ENCODE results near the gene POLA1.

Gene POLA1

GRCh38 chrX:25007059-25008053 lies 313.6 kb downstream of the POLA1 start:
- no peak for DNase-seq (ENCODE audit: low read depth in 3 of 3)

GRCh38 chrX:25009407-25009806 lies 315.7 kb downstream of the POLA1 start:
- DNase-seq (ENCODE audit: low read depth in 3 of 3) = no peak

GRCh38 chrX:25010784-25011588 lies 317.3 kb downstream of the POLA1 start:
- DNase-seq (ENCODE audit: low read depth in 3 of 3) = no peak

GRCh38 chrX:25011589-25012432 lies 318.1 kb downstream of the POLA1 start:
- DNase-seq (ENCODE audit: low read depth in 3 of 3) = no peak

- DNase-seq (ENCODE audit: low read depth in 3 of 3) = no peak
Observed at GRCh38 chrX:25012433-25012735, 318.7 kb downstream of the POLA1 start.

- DNase-seq (ENCODE audit: low read depth in 3 of 3) = no peak
Observed at GRCh38 chrX:25012793-25013631, 319.3 kb downstream of the POLA1 start.

GRCh38 chrX:25013632-25014365 lies 320.1 kb downstream of the POLA1 start:
- no peak for DNase-seq (ENCODE audit: low read depth in 3 of 3)

- no peak for DNase-seq (ENCODE audit: low read depth in 3 of 3)
Observed at GRCh38 chrX:25014366-25014838, 320.7 kb downstream of the POLA1 start.

- DNase-seq (ENCODE audit: low read depth in 3 of 3) = no peak
Observed at GRCh38 chrX:25015486-25016360, 322.0 kb downstream of the POLA1 start, which contains the start of gene ARX. ARX (minus strand) TSS chrX:25015965; CDS start chrX:25015737, 228 bp downstream.

- no peak for DNase-seq (ENCODE audit: low read depth in 3 of 3)
Observed at GRCh38 chrX:25016361-25016671, 322.6 kb downstream of the POLA1 start.

- no peak for DNase-seq (ENCODE audit: low read depth in 3 of 3)
Observed at GRCh38 chrX:25016938-25017598, 323.4 kb downstream of the POLA1 start.

- no peak for DNase-seq (ENCODE audit: low read depth in 3 of 3)
Observed at GRCh38 chrX:25017667-25018247, 324.0 kb downstream of the POLA1 start.

- no peak for DNase-seq (ENCODE audit: low read depth in 3 of 3)
Observed at GRCh38 chrX:25018682-25019081, 325.0 kb downstream of the POLA1 start.

GRCh38 chrX:25019707-25020390 lies 326.1 kb downstream of the POLA1 start:
- DNase-seq (ENCODE audit: low read depth in 3 of 3) = no peak

GRCh38 chrX:25020391-25020904 lies 326.7 kb downstream of the POLA1 start:
- no peak for DNase-seq (ENCODE audit: low read depth in 3 of 3)

- no peak for DNase-seq (ENCODE audit: low read depth in 3 of 3)
Observed at GRCh38 chrX:25020905-25021449, 327.3 kb downstream of the POLA1 start.

All from stimulated activated CD4-positive, alpha-beta T cell treated with anti-CD3 and anti-CD28 coated beads, TNF-alpha, amount 100 ng/mL, for 4 hours (primary cell).